ENCODE results near the gene LMO7.

Gene LMO7

GRCh38 chr13:75806117-75806516 is 170.0 kb downstream of the LMO7 start:
- DNase-seq = no peak

- DNase-seq = no peak
Measured at GRCh38 chr13:75811361-75811760, 175.2 kb downstream of the LMO7 start.

GRCh38 chr13:75811841-75812240 is 175.7 kb downstream of the LMO7 start:
- DNase-seq = no peak

- no peak for DNase-seq
Measured at GRCh38 chr13:75812751-75813181, 176.6 kb downstream of the LMO7 start.

- no peak for DNase-seq
Measured at GRCh38 chr13:75813323-75813722, 177.2 kb downstream of the LMO7 start.

GRCh38 chr13:75818179-75818967 is 182.2 kb downstream of the LMO7 start:
- no peak for DNase-seq

- no peak for DNase-seq
Measured at GRCh38 chr13:75818968-75819225, 182.8 kb downstream of the LMO7 start.

- DNase-seq = no peak
Measured at GRCh38 chr13:75825161-75825560, 189.0 kb downstream of the LMO7 start.

- no peak for DNase-seq
Measured at GRCh38 chr13:75825594-75825993, 189.5 kb downstream of the LMO7 start.

- DNase-seq = no peak
Measured at GRCh38 chr13:75826391-75826790, 190.3 kb downstream of the LMO7 start.

- no peak for DNase-seq
Measured at GRCh38 chr13:75829830-75830229, 193.7 kb downstream of the LMO7 start.

GRCh38 chr13:75830842-75831241 is 194.7 kb downstream of the LMO7 start:
- no peak for DNase-seq

GRCh38 chr13:75831389-75831788 is 195.3 kb downstream of the LMO7 start:
- no peak for DNase-seq

GRCh38 chr13:75832812-75833211 is 196.7 kb downstream of the LMO7 start:
- DNase-seq = no peak

- no peak for DNase-seq
Measured at GRCh38 chr13:75836441-75836840, 200.3 kb downstream of the LMO7 start.

- no peak for DNase-seq
Measured at GRCh38 chr13:75838366-75839005, 202.4 kb downstream of the LMO7 start.

GRCh38 chr13:75839406-75839805 is 203.3 kb downstream of the LMO7 start:
- no peak for DNase-seq

GRCh38 chr13:75841905-75842304 is 205.8 kb downstream of the LMO7 start:
- DNase-seq = no peak

- no peak for DNase-seq
Measured at GRCh38 chr13:75843074-75843473, 206.9 kb downstream of the LMO7 start.

- DNase-seq = no peak
Measured at GRCh38 chr13:75843991-75844390, 207.9 kb downstream of the LMO7 start.

- DNase-seq = no peak
Measured at GRCh38 chr13:75847588-75847987, 211.5 kb downstream of the LMO7 start.

- DNase-seq = no peak
Measured at GRCh38 chr13:75850916-75851315, 214.8 kb downstream of the LMO7 start.

- no peak for DNase-seq
Measured at GRCh38 chr13:75855216-75855615, 219.1 kb downstream of the LMO7 start.

- no peak for DNase-seq
Measured at GRCh38 chr13:75855847-75856246, 219.7 kb downstream of the LMO7 start.

- no peak for DNase-seq
Measured at GRCh38 chr13:75857291-75857690, 221.2 kb downstream of the LMO7 start.

Data from NCI-H524 treated with DMSO at 0.1 percent for 48 hours (cell line).